Measurements from ENCODE around the gene SPATA46. TPM values are rescaled to one million over a fixed set of nuclear protein-coding genes. Genes with fewer than 3 reads are reported as not detected.

SPATA46 gene
- total RNA-seq, 1 donor from 2014 or later: not detected

GRCh38 chr1:162329826-162330225 lies 46.8 kb downstream of the SPATA46 start:
- intact Hi-C loops (cut with DNase I): no loop called here
- ATAC-seq (no peak), DNase-seq (ENCODE audit: missing footprints) (no peak)

- no peak for DNase-seq (ENCODE audit: missing footprints)
- intact Hi-C loops (cut with DNase I): no loop called here
- no peak for ATAC-seq
Measured at GRCh38 chr1:162328512-162328911, 48.1 kb downstream of the SPATA46 start.

- ATAC-seq: no peak
- intact Hi-C loops (cut with DNase I): no loop called here
- DNase-seq (ENCODE audit: missing footprints): no peak
Measured at GRCh38 chr1:162327788-162328165, 48.9 kb downstream of the SPATA46 start.

GRCh38 chr1:162327144-162327787 lies 49.4 kb downstream of the SPATA46 start:
- intact Hi-C loops (cut with DNase I): no loop called here
- DNase-seq (ENCODE audit: missing footprints): no peak
- ATAC-seq: no peak

- ATAC-seq (no peak), DNase-seq (ENCODE audit: missing footprints) (no peak)
- intact Hi-C loops (cut with DNase I): no loop called here
Measured at GRCh38 chr1:162326559-162326958, 50.1 kb downstream of the SPATA46 start.

- ATAC-seq (no peak), DNase-seq (ENCODE audit: missing footprints) (no peak)
Measured at GRCh38 chr1:162324396-162324795, 52.3 kb downstream of the SPATA46 start.

More at GRCh38 chr1:162324396-162324795, 52.3 kb downstream of the SPATA46 start:
- intact Hi-C loops (cut with DNase I): no loop called here

Small RNAs within 50 kb of the gene (microRNA-seq; reads per million reads assigned to microRNA genes)
- gene MIR556: 4.0 reads per million, percentile 6 among the genes with 10 or more reads in this experiment

Other genes starting within 250 kb of the SPATA46 start
- gene C1orf226, start 4.9 kb upstream of the SPATA46 start, total RNA-seq: 4.6 TPM
- 0.24 TPM for gene SH2D1B, start 35.3 kb upstream of the SPATA46 start, total RNA-seq
- 21.6 TPM for gene UHMK1, start 121.0 kb upstream of the SPATA46 start, total RNA-seq
- 28.9 TPM for gene UAP1, start 184.9 kb upstream of the SPATA46 start, total RNA-seq